Central memory CD8-positive, alpha-beta T cell (primary cell): ENCODE results near the gene ITGA8.
"Not testable (repeated sequence)": the region's sequence is repeated elsewhere in the genome, so short reads cannot be mapped to it uniquely, and the experiment has no call there.

Source experiments
- ATAC-seq: fragments of 150-1000 bp; cut with Tn5 transposase; replicated peaks from 2 replicates; pipeline ENCODE4 v1.10.0; 2022; ENCODE audit warnings: mild to moderate bottlenecking, moderate FRiP score, moderate number of reproducible peaks; ENCODE audit not compliant: poor library complexity, severe bottlenecking; ENCODE audit errors: extremely low read depth
- DNase-seq, 2 donors: peaks; one replicate each; pipeline ENCODE4 v3.0.0; 2021; ENCODE audit warnings: low spot score in 2 of 2
- H3K27ac Mint-ChIP-seq: one replicate; pipeline ENCODE4 v1.8.0; 2022; ENCODE audit warnings: low read depth, mild to moderate bottlenecking, moderate library complexity, mixed read lengths
- H3K27me3 Mint-ChIP-seq: one replicate; pipeline ENCODE4 v1.8.0; 2022; ENCODE audit warnings: mixed read lengths
- H3K36me3 Mint-ChIP-seq: one replicate; pipeline ENCODE4 v1.8.0; 2022; ENCODE audit warnings: mild to moderate bottlenecking, moderate library complexity, mixed read lengths; ENCODE audit not compliant: insufficient read depth
- H3K4me1 Mint-ChIP-seq: one replicate; pipeline ENCODE4 v1.8.0; 2022; ENCODE audit warnings: mixed read lengths
- H3K4me3 Mint-ChIP-seq: one replicate; pipeline ENCODE4 v1.8.0; 2022; ENCODE audit warnings: mild to moderate bottlenecking, moderate library complexity, mixed read lengths
- H3K9me3 Mint-ChIP-seq: one replicate; pipeline ENCODE4 v1.8.0; 2022; ENCODE audit warnings: mixed read lengths

ITGA8 gene

GRCh38 chr10:15487376-15487775, 232.3 kb downstream of the ITGA8 start:
- no peaks in the 10 kb centered on the region for H3K9me3 Mint-ChIP-seq
- H3K36me3 Mint-ChIP-seq, result no peaks in the 10 kb centered on the region
- H3K27ac Mint-ChIP-seq, result peak overlapping the region; percentile 50
- H3K4me3 Mint-ChIP-seq, result no peak overlapping the region
- ATAC-seq (no peak), DNase-seq (no peak)
- H3K27me3 Mint-ChIP-seq, result peaks cover 44% of the 10 kb centered on the region
- no peaks in the 10 kb centered on the region for H3K4me1 Mint-ChIP-seq

- DNase-seq (no peak), ATAC-seq (no peak)
- H3K4me1 Mint-ChIP-seq, result no peaks in the 10 kb centered on the region
- no peaks in the 10 kb centered on the region for H3K36me3 Mint-ChIP-seq
- no peak overlapping the region for H3K4me3 Mint-ChIP-seq
- no peak overlapping the region for H3K27ac Mint-ChIP-seq
- no peaks in the 10 kb centered on the region for H3K9me3 Mint-ChIP-seq
- peaks cover 42% of the 10 kb centered on the region for H3K27me3 Mint-ChIP-seq
Measured at GRCh38 chr10:15486404-15486803, 233.3 kb downstream of the ITGA8 start.

- no peaks in the 10 kb centered on the region for H3K4me1 Mint-ChIP-seq
- peaks cover 37% of the 10 kb centered on the region for H3K27me3 Mint-ChIP-seq
- H3K36me3 Mint-ChIP-seq, result no peaks in the 10 kb centered on the region
- H3K9me3 Mint-ChIP-seq, result no peaks in the 10 kb centered on the region
- H3K4me3 Mint-ChIP-seq, result no peak overlapping the region
- no peak for ATAC-seq
- no peak for DNase-seq
- no peak overlapping the region for H3K27ac Mint-ChIP-seq
Measured at GRCh38 chr10:15485684-15486316, 233.9 kb downstream of the ITGA8 start.

GRCh38 chr10:15485027-15485426, 234.7 kb downstream of the ITGA8 start:
- no peak overlapping the region for H3K27ac Mint-ChIP-seq
- peaks cover 43% of the 10 kb centered on the region for H3K27me3 Mint-ChIP-seq
- ATAC-seq (no peak), DNase-seq (no peak)
- H3K9me3 Mint-ChIP-seq, result no peaks in the 10 kb centered on the region
- H3K4me1 Mint-ChIP-seq, result no peaks in the 10 kb centered on the region
- no peaks in the 10 kb centered on the region for H3K36me3 Mint-ChIP-seq
- no peak overlapping the region for H3K4me3 Mint-ChIP-seq

GRCh38 chr10:15484128-15484527, 235.6 kb downstream of the ITGA8 start:
- Mint-ChIP-seq H3K9me3 (no peaks in the 10 kb centered on the region), H3K27ac (no peak overlapping the region), H3K36me3 (no peaks in the 10 kb centered on the region), H3K4me3 (no peak overlapping the region), H3K4me1 (no peaks in the 10 kb centered on the region), H3K27me3 (peaks cover 52% of the 10 kb centered on the region)
- DNase-seq (no peak), ATAC-seq (no peak)

- DNase-seq (no peak), ATAC-seq (no peak)
- Mint-ChIP-seq H3K9me3 (no peaks in the 10 kb centered on the region), H3K27ac (no peak overlapping the region), H3K36me3 (no peaks in the 10 kb centered on the region), H3K4me3 (no peak overlapping the region), H3K4me1 (no peaks in the 10 kb centered on the region), H3K27me3 (peaks cover 55% of the 10 kb centered on the region)
Measured at GRCh38 chr10:15483215-15484075, 236.3 kb downstream of the ITGA8 start.

GRCh38 chr10:15482156-15482555, 237.6 kb downstream of the ITGA8 start:
- Mint-ChIP-seq H3K27ac (no peak overlapping the region), H3K36me3 (no peaks in the 10 kb centered on the region), H3K4me3 (no peak overlapping the region), H3K9me3 (no peaks in the 10 kb centered on the region), H3K4me1 (no peaks in the 10 kb centered on the region), H3K27me3 (peaks cover 53% of the 10 kb centered on the region)
- DNase-seq (no peak), ATAC-seq (no peak)

GRCh38 chr10:15478950-15479349, 240.8 kb downstream of the ITGA8 start:
- DNase-seq, result no peak
- Mint-ChIP-seq H3K27ac (no peak overlapping the region), H3K36me3 (no peaks in the 10 kb centered on the region), H3K9me3 (no peaks in the 10 kb centered on the region), H3K4me1 (no peaks in the 10 kb centered on the region), H3K4me3 (no peak overlapping the region), H3K27me3 (peaks cover 55% of the 10 kb centered on the region)
- no peak for ATAC-seq

GRCh38 chr10:15478429-15478828, 241.3 kb downstream of the ITGA8 start:
- no peak overlapping the region for H3K27ac Mint-ChIP-seq
- H3K4me3 Mint-ChIP-seq, result no peak overlapping the region
- H3K36me3 Mint-ChIP-seq, result no peaks in the 10 kb centered on the region
- H3K27me3 Mint-ChIP-seq, result peaks cover 55% of the 10 kb centered on the region
- ATAC-seq (no peak), DNase-seq (no peak)
- H3K4me1 Mint-ChIP-seq, result no peaks in the 10 kb centered on the region
- no peaks in the 10 kb centered on the region for H3K9me3 Mint-ChIP-seq

GRCh38 chr10:15476337-15476736, 243.4 kb downstream of the ITGA8 start:
- no peaks in the 10 kb centered on the region for H3K4me1 Mint-ChIP-seq
- peaks cover 62% of the 10 kb centered on the region for H3K27me3 Mint-ChIP-seq
- no peak for DNase-seq
- ATAC-seq, result no peak
- H3K9me3 Mint-ChIP-seq, result no peaks in the 10 kb centered on the region
- no peaks in the 10 kb centered on the region for H3K36me3 Mint-ChIP-seq
- no peak overlapping the region for H3K27ac Mint-ChIP-seq
- H3K4me3 Mint-ChIP-seq, result no peak overlapping the region

GRCh38 chr10:15475439-15475838, 244.3 kb downstream of the ITGA8 start:
- H3K27me3 Mint-ChIP-seq, result peaks cover 69% of the 10 kb centered on the region
- H3K4me3 Mint-ChIP-seq, H3K36me3 Mint-ChIP-seq, DNase-seq, ATAC-seq, H3K27ac Mint-ChIP-seq, H3K9me3 Mint-ChIP-seq, H3K4me1 Mint-ChIP-seq: not testable (repeated sequence)

GRCh38 chr10:15474671-15475070, 245.1 kb downstream of the ITGA8 start:
- Mint-ChIP-seq H3K9me3 (no peaks in the 10 kb centered on the region), H3K4me1 (no peaks in the 10 kb centered on the region), H3K27me3 (peaks cover 64% of the 10 kb centered on the region), H3K4me3 (no peak overlapping the region), H3K36me3 (no peaks in the 10 kb centered on the region), H3K27ac (no peak overlapping the region)
- no peak for ATAC-seq
- no peak for DNase-seq

GRCh38 chr10:15473396-15473767, 246.3 kb downstream of the ITGA8 start:
- Mint-ChIP-seq H3K4me1 (no peaks in the 10 kb centered on the region), H3K27me3 (peaks cover 56% of the 10 kb centered on the region), H3K27ac (no peak overlapping the region), H3K4me3 (no peak overlapping the region), H3K9me3 (no peaks in the 10 kb centered on the region), H3K36me3 (no peaks in the 10 kb centered on the region)
- DNase-seq, result no peak
- no peak for ATAC-seq
